Islet of Langerhans (tissue), 1 donor: ENCODE results near the gene PACS2.

ENCODE experiments used
- FAIRE-seq: peaks from one replicate; lab custom pipeline; 2011; peaks lifted over from hg19 to GRCh38; lab: Jason Lieb, UNC

PACS2 gene

DNA sequence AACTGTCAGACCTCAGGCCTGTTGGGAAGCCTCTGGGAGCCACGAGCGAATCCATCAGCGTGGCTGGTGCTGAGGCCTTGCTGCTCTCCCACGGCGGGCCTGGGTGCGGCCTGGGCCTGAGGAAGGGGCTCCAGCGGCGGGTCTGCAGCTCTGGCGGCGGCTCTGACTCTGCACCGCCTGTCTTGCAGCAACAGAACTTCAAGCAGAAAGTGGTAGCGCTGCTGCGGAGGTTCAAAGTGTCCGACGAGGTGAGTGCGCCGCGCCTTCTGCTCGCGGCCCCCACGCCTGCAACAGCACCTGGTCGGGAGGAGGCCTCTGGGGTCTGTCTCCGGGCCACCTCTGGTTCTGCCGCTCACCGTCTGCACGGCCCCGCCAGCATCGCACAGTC is 55.1 kb downstream of the PACS2 start:
- FAIRE-seq, result no peak

DNA sequence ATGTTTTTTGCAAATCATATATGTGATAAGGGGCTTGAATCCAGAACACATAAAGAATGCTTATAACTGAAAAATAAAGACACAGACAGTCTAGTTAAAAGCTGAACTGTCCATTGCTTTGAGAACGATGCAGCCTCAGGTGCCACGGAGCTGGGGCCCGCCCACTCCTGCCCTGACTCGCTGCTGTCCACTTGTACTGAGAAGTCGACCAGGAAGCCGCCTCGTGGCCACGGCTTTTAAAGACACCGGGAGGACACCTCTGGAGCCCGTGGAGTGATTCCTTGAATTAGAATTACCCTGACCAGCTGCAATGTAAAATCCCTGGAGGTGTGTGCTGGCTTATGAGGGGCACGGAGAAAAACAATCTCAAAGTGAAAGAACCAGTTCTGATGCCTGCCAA is 59.8 kb downstream of the PACS2 start:
- FAIRE-seq, result no peak

DNA sequence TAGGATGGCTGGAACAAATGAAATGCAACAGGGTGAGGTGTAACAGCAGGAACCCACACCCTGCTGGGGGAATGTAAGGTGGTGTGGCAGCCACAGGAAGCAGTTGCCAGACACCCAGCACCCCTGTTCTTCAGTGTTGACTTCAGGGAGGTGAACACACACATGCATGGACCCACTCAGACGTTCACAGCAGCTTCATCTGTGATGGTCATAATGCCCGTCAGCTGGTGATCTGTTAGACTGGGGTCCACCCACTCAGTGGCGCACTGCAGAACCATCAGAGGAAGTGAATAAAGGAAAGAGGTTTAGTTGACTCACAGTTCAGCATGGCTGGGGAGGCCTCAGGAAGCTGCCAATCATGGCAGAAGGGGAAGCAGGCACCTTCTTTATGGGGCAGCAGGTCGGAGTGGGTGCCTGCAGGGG is 61.1 kb downstream of the PACS2 start:
- FAIRE-seq, result no peak

DNA sequence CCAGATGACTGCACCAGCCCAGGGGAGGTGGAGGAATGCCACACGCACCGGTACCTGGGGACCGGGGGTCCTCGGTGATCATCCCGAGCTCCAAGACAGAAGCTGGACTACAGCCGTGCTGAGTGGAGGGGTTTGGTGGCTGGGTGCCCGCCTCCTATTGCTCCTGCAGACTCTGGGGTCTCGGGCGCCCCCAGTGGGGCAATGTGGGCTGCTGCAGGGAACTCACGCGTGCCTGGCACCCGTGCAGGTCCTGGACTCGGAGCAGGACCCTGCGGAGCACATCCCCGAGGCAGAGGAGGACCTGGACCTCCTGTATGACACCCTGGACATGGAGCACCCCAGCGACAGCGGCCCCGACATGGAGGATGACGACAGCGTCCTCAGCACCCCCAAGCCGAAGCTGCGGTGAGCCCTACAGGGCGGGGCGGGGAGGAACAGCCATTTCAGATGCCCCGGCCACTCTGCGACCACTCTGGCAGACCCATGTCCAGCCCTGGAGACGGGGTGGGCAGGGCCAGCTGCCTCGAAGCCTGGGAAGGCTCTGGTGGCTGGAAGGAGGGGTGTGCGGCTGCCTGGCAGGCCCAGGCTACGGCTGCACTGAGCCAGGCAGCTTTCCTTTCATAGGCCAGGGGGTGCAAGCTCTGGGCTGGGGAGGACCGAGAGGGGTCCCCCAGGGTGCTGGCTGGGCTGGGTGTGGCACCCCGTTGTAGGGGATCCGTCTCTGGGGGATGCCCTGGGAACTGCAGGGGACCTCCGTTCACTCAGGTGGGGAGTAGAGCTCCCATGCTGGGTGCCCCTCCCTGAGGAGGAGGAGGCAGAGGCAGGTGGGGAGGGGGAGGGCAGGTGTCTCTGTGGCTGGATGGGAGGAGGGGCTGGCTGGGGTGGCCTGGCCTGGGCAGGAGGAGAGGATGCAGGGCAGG is 62.2 kb downstream of the PACS2 start:
- FAIRE-seq, result no peak

DNA sequence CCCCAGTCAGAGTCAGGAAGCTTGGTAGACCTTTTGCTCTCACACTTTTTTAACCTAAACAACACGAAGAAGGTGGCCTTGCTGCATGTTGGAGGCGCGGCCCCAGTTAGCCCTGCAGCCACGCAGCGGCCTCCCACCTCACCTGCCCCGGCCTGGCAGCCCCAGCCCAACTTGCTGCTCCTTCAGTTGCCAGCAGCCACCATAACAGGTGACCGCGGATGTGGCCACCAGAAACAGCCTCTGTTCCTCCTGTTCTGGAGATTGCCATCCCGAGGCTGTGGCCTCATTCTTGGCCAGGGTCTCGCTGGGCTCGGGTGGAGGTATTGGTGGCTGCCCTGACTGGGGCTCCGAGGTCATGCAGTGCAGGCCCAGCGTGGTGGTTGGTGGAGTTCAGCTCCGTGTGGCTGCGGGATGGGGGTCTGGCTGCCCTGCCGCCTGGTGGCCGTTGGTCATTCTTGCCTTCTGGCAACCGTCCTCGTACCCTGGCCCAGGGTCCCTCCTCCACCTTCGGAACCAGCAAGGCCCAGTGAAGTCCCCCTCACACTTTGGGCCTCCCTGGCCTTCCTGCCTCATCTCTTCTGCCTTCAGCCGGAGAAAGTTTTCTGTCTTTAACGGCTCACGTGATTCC is 63.1 kb downstream of the PACS2 start:
- FAIRE-seq, result no peak

DNA sequence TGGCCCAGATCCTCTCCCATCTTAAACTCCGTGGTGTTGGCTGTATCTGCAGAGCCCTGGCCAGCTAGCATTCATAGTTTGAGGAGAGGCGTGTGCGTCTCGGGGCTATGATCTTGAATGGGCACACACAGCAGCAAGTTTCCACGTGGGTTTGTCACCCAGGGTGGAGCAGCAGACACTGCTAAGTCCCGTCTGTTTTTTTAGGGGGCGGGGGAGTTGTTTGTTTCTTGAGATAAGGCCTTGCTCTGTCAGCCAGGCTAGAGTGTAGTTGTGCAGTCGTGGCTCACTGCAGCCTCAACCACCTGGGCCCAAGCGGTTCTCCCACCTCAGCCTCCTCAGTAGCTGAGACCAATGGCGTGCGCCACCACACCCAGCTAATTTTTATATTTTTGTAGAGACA is 63.7 kb downstream of the PACS2 start:
- FAIRE-seq, result no peak

DNA sequence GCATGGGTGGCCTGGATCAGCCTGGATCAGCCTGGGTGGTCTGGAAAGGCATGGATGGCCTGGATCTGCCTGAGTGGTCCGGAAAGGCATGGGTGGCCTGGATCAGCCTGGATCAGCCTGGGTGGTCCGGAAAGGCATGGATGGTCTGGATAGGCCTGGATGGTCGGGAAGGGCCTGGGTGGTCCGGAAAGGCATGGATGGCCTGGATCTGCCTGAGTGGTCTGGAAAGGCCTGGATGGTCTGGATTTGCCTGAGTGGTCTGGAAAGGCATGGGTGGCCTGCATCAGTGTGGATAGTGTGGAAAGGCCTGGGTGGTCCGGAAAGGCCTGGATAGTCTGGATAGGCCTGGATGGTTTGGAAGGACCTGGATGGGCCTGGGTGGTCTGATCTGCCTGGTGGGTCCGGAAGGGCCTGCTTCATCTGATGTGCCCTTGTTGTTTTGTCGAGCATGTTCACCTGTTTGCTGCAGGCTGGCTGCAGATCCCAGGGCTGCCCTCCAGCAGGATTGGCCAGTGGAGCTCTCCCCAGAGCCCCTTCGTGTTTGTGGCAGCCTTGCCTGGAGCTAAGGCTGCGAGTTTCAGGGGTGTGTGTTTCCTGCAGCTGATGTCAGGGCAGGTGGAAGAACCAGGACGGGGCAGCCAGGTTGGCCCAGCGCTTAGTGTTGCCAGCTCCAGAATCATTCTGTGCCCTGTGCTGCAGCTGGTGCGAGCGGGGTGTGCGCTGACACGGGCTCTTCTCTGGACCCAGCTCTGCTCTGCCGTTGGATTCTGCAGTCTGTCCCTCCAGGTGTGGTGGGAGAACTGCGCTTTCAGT is 64.5 kb downstream of the PACS2 start:
- FAIRE-seq, result no peak

DNA sequence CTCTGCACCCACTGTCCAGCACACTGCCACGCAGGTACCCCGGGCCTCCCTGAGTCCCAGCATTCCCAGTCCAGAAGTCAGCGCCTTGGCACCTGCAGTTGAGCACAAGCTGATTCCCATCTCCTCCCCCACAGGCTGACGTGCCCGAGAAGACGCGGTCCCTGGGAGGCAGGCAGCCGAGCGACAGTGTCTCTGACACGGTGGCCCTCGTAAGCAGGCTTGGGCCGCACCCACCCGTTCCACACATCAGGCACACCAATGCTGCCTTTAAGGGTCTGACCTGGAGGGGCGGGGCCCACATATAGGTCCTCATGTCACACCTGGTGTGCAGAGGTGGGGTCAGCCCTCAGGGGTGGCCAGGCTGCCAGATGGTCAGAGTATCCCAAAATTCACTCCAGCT is 65.4 kb downstream of the PACS2 start:
- FAIRE-seq, result no peak

DNA sequence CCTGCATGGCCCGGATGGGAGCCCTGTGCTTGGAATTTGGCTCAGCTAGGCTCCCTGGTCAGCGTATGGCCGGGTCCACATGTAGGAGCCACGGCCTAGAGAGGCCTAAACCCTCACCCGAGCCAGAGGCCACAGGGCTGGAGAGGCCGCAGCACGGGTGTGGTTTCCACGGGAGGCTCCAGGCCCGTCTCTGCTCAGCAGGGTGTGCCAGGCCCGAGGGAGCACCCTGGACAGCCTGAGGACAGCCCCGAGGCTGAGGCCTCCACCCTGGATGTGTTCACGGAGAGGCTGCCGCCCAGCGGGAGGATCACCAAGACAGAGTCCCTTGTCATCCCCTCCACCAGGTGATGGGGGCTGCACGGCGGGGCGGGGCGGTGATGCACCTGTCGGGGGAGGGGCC is 66.2 kb downstream of the PACS2 start:
- no peak for FAIRE-seq

DNA sequence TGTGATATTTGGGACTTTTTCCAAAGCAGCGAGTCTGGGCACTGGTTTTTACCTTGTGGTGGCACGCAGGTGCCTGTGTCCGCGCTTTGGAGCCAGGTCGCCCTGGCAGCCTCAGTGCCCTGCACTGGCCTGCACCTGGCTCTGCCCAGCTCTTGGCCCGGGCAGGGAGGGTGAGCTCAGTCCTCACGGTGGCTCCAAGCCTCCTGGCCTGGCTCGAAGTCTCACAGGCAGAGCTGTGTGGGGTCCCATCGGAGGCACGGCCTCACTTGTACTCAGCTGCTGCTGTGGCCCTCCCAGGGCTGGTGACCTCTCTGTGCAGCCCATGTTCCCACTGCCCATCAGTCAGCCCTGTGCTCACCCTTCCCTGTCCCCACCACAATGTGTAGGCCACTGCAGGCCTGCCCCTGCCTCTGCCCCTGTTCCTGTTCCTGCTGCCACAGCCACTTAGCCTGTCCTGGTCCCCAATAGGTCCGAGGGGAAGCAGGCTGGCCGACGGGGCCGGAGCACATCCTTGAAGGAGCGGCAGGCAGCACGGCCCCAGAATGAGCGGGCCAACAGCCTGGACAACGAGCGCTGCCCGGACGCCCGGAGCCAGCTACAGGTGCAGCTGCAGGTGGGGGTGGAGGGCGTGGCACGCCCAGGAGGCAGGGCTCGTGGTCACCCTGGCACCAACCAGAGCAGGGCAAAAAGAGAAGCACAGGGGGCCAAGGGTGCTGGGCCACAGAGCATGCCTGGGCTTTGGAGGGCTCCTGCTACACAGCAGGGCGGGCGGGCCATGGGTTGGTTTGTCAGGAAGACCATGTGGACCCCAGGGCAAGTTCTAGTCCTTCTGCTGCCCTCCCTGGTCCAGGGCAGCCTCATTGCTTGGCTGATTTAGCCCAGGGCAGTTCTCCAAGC is 67.1 kb downstream of the PACS2 start:
- FAIRE-seq, result no peak

DNA sequence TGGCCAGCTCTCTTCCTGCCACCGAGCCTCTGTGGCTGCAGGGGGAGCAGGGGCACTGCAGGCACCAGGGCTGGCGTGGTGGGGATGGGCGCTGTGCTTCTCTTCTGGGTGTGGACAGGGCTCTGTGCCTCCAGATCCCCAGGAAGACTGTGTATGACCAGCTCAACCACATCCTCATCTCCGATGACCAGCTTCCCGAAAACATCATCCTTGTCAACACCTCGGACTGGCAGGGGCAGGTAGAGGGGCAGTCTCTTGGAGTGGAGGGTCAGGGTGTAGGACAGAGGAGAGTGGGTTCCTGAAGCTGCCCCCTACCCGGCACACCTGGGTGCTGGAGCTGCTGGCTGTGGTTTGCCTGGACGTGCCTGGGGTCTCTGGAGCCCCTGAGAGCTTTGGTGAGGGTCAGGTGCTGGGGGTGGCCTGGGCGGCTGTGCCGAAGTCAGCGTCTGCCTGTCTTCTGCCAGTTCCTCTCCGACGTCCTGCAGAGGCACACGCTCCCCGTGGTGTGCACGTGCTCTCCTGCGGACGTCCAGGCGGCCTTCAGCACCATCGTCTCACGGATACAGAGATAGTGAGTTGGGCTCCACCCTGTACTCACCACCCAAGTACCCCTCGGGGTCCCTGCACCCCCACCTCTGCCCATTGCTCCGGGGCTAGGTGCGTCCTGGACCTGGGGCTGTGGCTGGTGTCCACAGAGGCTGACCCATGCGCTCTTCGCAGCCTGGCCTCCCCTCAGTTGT is 68.0 kb downstream of the PACS2 start:
- no peak for FAIRE-seq

DNA sequence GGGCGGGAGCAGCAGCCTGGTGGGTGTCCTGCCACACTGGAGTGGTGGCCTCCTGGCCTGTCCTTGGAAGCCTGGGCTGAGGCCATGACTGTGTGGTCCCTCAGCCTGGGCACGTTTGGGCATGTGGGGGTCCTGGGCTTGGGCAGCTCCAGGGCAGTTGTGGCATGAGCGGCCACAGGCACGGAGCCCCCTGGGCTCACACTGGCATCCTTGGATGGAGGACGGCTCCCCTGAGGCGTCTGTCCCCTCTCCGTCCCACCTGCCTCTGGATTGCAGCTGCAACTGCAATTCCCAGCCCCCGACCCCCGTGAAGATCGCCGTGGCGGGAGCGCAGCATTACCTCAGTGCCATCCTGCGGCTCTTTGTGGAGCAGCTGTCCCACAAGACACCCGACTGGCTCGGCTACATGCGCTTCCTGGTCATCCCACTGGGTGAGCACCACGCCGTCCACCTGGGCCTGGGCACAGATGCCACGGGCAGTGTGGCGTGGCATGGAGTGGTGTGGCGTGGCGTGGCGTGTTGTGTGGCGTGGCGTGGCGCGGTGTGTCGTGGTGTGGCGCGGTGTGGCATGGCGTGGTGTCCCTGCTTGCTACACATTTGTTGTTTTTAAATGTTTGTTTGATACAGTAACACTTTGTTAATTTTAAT is 68.7 kb downstream of the PACS2 start:
- no peak for FAIRE-seq

DNA sequence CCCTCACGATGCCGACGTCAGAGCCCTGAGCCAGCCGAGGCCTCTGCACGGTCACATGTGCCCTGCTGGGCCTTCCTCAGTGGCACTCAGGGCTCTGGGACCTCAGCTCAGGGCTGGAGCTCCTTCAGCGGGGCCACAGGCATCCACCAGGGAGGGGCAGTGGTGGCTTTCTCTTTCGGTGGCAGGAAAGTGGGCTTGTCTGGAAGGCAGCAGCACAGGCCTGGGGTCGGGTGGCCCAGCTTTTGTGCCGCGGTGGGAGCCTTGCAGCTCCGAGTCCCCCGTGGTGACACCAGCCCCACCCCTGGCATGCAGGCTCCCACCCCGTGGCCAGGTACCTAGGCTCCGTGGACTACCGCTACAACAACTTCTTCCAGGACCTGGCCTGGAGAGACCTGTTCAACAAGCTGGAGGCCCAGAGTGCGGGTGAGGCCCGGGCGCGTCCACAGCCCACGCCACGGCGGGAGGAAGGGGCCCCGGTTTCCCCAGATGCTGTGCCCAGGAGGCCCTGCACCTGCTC is 69.6 kb downstream of the PACS2 start:
- no peak for FAIRE-seq

DNA sequence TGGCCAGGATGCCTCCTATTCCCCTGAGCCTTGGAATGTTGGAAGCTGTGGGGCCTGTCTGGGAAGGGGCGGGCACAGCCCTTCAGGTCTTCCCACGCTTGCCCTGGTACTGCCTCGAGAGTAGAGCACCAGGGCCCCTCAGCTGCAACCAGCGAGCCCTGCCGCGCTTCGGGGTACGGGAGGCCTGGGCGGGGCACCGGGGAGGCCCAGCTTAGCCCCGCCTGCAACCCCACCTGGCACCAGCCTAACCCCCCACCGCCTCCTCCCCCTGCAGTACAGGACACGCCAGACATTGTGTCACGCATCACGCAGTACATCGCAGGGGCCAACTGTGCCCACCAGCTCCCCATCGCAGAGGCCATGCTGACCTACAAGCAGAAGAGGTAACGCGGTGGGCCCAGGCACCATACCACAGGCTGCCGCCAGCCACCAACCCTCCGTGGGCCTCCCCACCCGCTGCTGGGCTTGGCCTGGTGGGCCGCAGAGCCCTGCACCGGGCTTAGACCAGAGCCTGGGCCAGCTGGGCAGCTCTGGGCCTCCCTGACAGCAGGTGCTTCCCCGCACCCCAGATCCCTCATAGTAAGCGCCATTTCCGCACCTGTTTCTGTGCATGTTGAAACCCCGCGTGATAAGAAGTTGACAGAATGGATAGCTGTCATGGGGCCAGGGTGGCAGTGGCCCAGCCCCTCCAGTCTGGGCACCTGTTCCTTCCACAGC is 70.2 kb downstream of the PACS2 start:
- FAIRE-seq, result no peak

DNA sequence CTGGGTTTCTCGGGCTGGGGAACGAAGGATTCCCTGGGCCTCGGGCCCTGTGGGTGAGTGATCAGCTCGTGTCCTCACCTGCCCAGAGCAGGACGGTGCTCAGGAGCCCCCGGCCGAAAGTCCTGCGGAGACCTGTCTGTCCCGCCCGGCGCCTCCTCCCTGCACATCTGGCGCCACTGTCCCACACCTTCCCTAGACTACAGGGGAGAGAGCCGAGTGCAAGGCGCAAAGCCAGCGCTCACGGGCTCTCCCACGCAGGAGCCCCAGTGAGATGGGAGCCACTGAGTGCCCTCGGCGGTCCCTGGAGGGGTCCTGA is 70.7 kb downstream of the PACS2 start:
- no peak for FAIRE-seq

DNA sequence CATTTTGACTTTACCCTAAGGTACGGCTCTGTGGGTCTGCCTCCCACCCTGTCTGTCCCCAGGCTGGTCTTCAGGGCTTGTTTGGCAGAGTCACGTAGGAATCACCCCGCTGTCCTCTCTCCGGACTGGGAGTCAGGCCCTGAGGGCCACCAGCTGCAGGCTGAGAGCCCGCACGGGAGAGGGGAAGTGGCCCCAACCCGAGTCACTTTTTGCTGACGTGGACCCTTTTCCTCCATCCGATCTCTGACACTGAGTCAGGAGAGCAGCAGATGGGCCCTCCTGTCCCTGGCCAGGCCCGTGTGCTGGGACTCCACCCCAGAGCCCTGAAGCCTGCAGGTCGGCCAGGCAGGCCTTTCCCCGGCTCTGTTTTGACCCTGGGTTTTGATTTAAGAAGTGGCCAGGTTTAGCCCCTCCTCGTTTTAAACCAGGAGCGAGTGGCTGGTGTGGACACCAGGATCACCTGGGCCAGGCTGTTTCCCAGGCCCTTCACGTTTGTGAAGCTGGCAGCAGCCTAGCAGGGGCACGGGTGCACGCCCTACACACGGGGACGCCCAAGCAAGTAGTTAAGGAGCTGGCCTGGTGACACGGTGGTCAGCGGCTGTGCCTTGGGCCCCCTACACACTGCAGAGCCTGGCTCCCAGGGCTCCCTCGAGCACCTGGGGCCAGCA is 71.3 kb downstream of the PACS2 start:
- no peak for FAIRE-seq

DNA sequence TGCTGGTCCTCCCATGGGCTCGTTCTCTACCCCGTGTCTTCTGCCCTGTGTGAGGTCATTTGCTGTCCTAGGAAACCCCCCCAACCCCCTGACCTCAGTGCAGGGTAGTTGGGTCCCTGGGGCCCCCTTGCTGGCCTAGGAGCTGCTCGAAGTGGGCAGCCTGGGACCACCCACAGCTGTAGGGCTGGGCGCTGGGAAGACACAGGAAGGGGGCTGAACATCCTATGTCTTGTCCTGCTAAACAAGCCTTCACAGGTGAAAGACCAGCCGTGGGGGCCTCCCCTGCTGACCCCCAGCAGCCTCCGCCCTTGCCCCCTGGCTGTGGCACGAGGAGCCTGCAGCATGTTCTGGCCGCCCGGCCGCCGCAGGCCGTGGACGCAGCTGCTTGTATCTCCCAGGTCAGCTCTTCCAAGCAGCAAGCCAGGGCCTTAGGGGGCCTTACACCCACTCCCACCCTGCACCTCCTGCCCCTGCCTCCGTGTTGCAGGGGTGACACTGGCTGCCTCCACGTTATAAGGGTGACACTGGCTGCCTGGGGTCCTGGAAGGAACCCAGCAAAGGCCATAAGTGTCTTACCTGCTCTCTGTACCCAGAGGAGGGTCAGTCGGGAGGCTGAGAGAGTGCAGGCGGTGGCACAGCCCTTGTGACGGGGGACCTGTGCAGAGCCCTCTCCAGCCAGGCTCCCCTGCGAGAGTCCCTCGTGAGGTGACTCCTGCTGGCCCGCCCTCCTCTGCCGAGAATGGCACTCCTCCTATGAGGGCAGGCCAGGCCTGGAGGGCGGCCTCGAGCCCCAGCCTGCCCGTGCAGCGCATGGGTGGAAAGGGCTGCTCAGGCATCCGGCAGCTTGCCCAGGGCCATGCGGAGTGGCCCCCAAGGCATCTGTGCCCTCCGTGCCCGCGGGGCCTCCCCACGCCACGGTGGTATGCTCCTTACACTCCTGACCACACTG is 72.3 kb downstream of the PACS2 start:
- FAIRE-seq, result no peak

DNA sequence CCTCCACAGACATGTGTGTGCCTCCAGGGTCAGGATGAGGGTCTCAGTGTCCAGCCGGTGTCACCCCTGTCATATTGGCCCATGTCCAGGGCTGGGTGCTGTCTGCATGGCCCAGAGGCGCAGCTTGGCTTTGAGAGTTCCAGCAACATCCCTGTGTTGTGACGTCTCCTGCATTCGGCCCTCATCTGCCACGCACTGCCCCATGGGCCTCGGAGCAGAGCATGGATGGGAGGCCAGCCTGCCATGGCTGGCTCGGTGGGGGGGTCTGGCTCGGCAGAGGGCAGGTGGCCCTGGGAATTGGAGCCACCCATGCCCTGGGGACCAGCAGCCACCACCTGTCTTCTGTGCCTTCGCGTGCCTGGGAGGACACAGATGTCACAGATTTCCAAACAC is 73.0 kb downstream of the PACS2 start:
- FAIRE-seq, result no peak
